OCI-LY3 (cell line): ENCODE data around the gene CERS6.

Experiments
- H2AFZ ChIP-seq: fragments of 200-600, 300-600 bp; shearing (Covaris generic); 2 replicates; pipeline ENCODE4 v1.6.0; 2014; ENCODE audit warnings: antibody characterized with exemption, low read depth, low read length
- H3K27ac ChIP-seq: fragments of 200-600, 300-600 bp; sonication (generic); 2 replicates; pipeline ENCODE4 v1.5.1; 2014; ENCODE audit warnings: mild to moderate bottlenecking, low read length, moderate library complexity, mixed read lengths
- H3K27me3 ChIP-seq: fragments of 200-600, 300-600 bp; sonication (generic); 2 replicates; pipeline ENCODE4 v1.6.1; 2014; ENCODE audit warnings: low read depth, low read length, mixed read lengths
- H3K36me3 ChIP-seq: fragments of 200-600, 300-600 bp; sonication (generic); replicated peaks from 2 replicates; pipeline ENCODE3; 2014; ENCODE audit warnings: low read depth, low read length, mixed read lengths
- H3K4me1 ChIP-seq: fragments of 300-600, 200-600 bp; sonication (generic); 2 replicates; pipeline ENCODE4 v1.6.1; 2014; ENCODE audit warnings: low read length, mixed read lengths
- H3K4me2 ChIP-seq: fragments of 200-600, 300-600 bp; sonication (generic); 2 replicates; pipeline ENCODE4 v1.6.1; 2014; ENCODE audit warnings: low read length, mixed read lengths
- H3K4me3 ChIP-seq: fragments of 300-600, 200-600 bp; sonication (generic); 2 replicates; pipeline ENCODE4 v1.5.1; 2014; ENCODE audit warnings: antibody characterized with exemption, mild to moderate bottlenecking, low read length, moderate library complexity
- H3K79me2 ChIP-seq: fragments of 300-600, 200-600 bp; shearing (Covaris generic); 2 replicates; pipeline ENCODE4 v1.6.1; 2014; ENCODE audit warnings: mild to moderate bottlenecking, low read length, mixed read lengths
- H3K9ac ChIP-seq: fragments of 300-600, 200-600 bp; shearing (Covaris generic); 2 replicates; pipeline ENCODE4 v1.6.0; 2014; ENCODE audit warnings: mild to moderate bottlenecking, low read length, moderate library complexity
- H3K9me3 ChIP-seq: fragments of 200-600, 300-600 bp; shearing (Covaris generic); 2 replicates; pipeline ENCODE4 v1.6.1; 2014; ENCODE audit warnings: low read length, mixed read lengths; ENCODE audit not compliant: insufficient read depth
- H4K20me1 ChIP-seq: fragments of 200-600, 300-600 bp; sonication (generic); 2 replicates; pipeline ENCODE4 v1.6.1; 2016; ENCODE audit warnings: low read length, mixed read lengths; ENCODE audit not compliant: insufficient read depth
- EZH2phosphoT487 ChIP-seq: fragments of 200-600 bp; shearing (Covaris generic); IDR thresholded peaks from 2 replicates; pipeline ENCODE4 v1.6.1; 2018; ENCODE audit warnings: antibody characterized with exemption, mixed run types, low read depth
- TF ChIP-seq, protein P1 (sequence below): fragments of 200-600, 300-600 bp; sonication (generic); IDR thresholded peaks from 2 replicates; pipeline ENCODE4 v1.5.1; 2014; ENCODE audit warnings: antibody characterized with exemption, low read length, low read depth

Gene CERS6

DNA sequence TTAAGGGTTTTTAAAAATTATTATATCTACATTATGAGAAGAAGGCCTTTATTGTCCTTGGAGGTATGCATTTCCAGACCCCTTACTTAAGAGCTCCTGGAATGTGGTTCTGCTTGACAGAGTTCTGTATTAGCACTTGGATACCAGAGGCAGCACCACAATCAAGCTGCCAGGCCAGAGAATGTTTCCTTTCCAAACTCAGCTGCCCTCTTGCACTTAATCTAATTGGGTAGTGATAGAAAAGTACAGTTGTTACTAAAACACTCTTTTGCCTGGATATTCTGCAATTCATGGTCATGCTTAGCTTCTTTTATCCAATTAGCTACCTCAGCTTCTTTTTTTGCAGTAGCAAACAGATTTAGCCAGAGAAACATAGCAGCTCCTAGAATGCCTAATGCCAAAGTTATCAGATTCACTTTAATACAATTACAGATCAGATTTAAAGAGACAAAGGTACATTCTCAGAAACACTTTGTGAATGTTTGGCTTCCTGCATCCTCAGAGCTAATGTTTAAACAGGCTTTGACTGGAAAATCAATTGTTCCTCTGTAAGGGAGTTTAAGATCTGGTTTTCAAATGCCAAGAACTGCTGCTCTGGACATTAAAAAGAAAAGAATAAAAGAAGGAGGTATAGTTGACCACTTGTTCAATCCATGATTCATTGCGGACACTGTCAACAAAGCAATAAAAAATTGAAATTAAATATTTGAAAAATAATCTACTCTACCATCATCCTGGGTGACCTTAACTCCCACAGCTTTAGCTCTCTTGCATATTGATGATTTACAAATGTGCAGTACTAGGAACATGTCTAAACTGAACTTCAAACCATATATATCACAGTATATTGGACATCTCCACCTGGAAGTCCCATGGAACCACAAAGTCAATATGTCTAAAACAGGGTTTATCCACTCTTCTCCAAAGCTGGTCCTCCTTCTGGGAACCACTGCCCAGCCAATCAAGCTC is 359.2 kb downstream of the CERS6 start:
- Histone ChIP-seq H3K9ac (no peak overlapping the region), H3K36me3 (no peaks in the 10 kb centered on the region), H3K9me3 (no peaks in the 10 kb centered on the region), H3K79me2 (no peaks in the 10 kb centered on the region), H3K27ac (no peak overlapping the region), H2AFZ (no peak overlapping the region), H3K27me3 (no peaks in the 10 kb centered on the region), H3K4me3 (no peak overlapping the region), H3K4me2 (no peak overlapping the region), H3K4me1 (no peaks in the 10 kb centered on the region), H4K20me1 (no peaks in the 10 kb centered on the region)
- TF ChIP-seq EZH2phosphoT487, result no peak
- TF ChIP-seq, protein P1, sequence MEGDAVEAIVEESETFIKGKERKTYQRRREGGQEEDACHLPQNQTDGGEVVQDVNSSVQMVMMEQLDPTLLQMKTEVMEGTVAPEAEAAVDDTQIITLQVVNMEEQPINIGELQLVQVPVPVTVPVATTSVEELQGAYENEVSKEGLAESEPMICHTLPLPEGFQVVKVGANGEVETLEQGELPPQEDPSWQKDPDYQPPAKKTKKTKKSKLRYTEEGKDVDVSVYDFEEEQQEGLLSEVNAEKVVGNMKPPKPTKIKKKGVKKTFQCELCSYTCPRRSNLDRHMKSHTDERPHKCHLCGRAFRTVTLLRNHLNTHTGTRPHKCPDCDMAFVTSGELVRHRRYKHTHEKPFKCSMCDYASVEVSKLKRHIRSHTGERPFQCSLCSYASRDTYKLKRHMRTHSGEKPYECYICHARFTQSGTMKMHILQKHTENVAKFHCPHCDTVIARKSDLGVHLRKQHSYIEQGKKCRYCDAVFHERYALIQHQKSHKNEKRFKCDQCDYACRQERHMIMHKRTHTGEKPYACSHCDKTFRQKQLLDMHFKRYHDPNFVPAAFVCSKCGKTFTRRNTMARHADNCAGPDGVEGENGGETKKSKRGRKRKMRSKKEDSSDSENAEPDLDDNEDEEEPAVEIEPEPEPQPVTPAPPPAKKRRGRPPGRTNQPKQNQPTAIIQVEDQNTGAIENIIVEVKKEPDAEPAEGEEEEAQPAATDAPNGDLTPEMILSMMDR, result no peak

DNA sequence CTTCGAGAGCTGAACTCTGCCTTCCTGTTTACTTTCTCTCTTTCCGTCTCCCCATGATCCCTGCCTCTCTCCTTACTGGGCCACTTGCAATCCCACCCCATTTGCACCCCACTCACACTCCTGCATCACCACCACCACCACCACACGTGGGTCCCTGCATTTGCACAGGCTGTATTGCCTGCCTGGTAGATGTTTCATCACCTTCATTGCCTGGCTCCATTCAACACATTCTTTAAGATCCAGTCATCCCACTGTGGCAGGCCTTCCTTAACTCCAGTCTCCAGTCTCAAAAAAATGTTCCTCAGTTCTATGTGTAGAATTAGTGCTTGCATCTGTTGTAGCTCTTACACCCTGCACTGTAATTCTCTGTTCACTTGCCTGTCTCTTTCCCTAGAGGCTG is 360.3 kb downstream of the CERS6 start:
- Histone ChIP-seq H3K79me2 (no peaks in the 10 kb centered on the region), H3K36me3 (no peaks in the 10 kb centered on the region), H3K4me1 (no peaks in the 10 kb centered on the region), H3K27me3 (no peaks in the 10 kb centered on the region), H3K9me3 (no peaks in the 10 kb centered on the region), H2AFZ (no peak overlapping the region), H3K4me3 (no peak overlapping the region), H3K4me2 (no peak overlapping the region), H4K20me1 (no peaks in the 10 kb centered on the region), H3K27ac (no peak overlapping the region), H3K9ac (no peak overlapping the region)
- TF ChIP-seq, protein P1, result no peak
- TF ChIP-seq EZH2phosphoT487, result no peak

DNA sequence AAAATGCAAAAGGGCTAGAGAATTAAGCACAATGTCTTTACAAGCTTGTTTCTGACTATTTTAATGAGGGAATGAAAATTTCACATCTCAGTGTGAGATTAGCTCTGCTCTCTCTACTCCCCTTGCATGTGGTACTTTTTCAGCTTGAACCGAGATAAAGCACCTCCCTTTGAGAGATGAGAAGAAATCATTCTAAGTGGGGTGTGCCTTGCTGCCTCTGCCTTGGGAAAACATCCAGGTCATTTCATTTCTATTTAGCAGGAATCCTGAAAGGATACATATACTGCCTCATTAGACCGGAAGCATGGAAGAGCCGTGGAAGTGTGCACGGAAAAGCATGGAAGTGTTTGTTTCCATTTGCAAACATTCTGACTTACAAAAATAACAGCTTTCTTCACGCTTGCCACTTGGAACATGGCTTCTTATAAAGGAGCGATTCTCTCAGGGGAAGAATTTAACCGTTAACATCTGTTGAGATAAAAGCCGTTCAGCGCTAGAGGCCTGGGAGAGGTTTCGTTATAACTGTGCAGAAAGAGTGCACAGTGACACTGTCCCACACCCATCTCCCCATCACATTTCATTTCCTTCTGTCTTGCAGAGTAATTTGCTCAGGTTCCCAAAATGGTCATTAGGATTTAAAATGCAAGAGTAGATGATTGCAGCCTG is 363.1 kb downstream of the CERS6 start:
- TF ChIP-seq EZH2phosphoT487, result no peak
- TF ChIP-seq, protein P1, result no peak
- Histone ChIP-seq H3K9ac (no peak overlapping the region), H3K4me1 (no peaks in the 10 kb centered on the region), H3K4me3 (no peak overlapping the region), H3K9me3 (no peaks in the 10 kb centered on the region), H2AFZ (no peak overlapping the region), H3K36me3 (no peaks in the 10 kb centered on the region), H3K79me2 (no peaks in the 10 kb centered on the region), H3K4me2 (no peak overlapping the region), H3K27ac (no peak overlapping the region), H3K27me3 (no peaks in the 10 kb centered on the region), H4K20me1 (no peaks in the 10 kb centered on the region)

DNA sequence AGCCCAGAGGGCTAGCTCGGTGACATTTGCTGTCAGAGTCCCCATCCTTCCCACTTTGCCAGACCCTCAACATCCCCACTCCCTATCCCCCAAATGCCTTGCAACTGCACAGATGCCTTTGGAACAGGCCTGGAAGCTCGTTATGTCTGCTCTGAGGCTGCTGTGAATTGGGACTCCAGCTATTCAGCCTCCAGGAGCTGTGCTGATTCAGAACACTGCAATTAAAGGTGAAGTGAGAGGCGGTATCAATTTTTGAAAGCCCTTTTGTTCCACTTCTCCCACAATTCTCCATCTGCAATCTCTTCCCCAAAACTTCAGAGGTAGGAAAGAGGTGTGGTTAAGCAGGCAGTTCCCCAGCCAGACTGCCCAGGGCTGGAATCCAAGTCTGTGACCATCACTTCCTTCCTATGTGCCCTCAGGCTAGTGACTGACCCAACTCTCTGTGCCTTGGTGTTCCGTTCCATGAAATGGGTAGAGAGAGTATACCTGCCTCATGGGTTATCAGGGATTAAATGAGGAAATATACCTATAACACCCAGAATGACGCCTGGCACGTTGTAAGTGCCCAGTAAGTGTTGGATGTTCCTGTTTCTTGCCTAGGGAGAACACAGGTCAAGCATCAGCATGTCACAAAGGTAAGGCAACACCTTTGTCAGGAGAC is 363.9 kb downstream of the CERS6 start:
- no peak overlapping the region for H3K27ac ChIP-seq
- H3K79me2 ChIP-seq, result no peaks in the 10 kb centered on the region
- H3K36me3 ChIP-seq, result no peaks in the 10 kb centered on the region
- H3K9me3 ChIP-seq, result no peaks in the 10 kb centered on the region
- TF ChIP-seq, protein P1, result no peak
- TF ChIP-seq EZH2phosphoT487, result no peak
- H3K4me2 ChIP-seq, result no peak overlapping the region
- H4K20me1 ChIP-seq, result no peaks in the 10 kb centered on the region
- H3K9ac ChIP-seq, result no peak overlapping the region
- H3K4me1 ChIP-seq, result no peaks in the 10 kb centered on the region
- H2AFZ ChIP-seq, result no peak overlapping the region
- no peaks in the 10 kb centered on the region for H3K27me3 ChIP-seq
- H3K4me3 ChIP-seq, result no peak overlapping the region
